Fibroblast of villous mesenchyme (primary cell): ENCODE results near the gene RNMT. TPM values are rescaled to one million over a fixed set of nuclear protein-coding genes. Genes with fewer than 3 reads are reported as not detected.
"Not testable (repeated sequence)": the region's sequence is repeated elsewhere in the genome, so short reads cannot be mapped to it uniquely, and the experiment has no call there.

Source experiments
- DNase-seq: peaks from one replicate; pipeline ENCODE4 v3.0.0-alpha.2; 2010; ENCODE audit warnings: low read depth
- H3K4me3 ChIP-seq: 2 replicates; pipeline ENCODE4 v1.5.1; 2011; ENCODE audit warnings: low read depth, mild to moderate bottlenecking, low read length
- total RNA-seq: library from RNA; depleted of rRNA; stranded (reverse); fragments of >200 nt; gene quantifications from 2 replicates; pipeline ENCODE4 v1.2.3, GENCODE V29; 2012
- TF ChIP-seq, protein P1 (sequence below): IDR thresholded peaks from 2 replicates; pipeline ENCODE4 v1.5.1; 2012; ENCODE audit warnings: low read depth, mild to moderate bottlenecking, low read length; ENCODE audit not compliant: insufficient read depth

The RNMT gene
- total RNA-seq, 1 donor = 25.5 TPM

GRCh38 chr18:13745696-13746095 is 19.2 kb downstream of the RNMT start:
- no peak for DNase-seq
- no peak overlapping the region for H3K4me3 ChIP-seq
- TF ChIP-seq, protein P1, sequence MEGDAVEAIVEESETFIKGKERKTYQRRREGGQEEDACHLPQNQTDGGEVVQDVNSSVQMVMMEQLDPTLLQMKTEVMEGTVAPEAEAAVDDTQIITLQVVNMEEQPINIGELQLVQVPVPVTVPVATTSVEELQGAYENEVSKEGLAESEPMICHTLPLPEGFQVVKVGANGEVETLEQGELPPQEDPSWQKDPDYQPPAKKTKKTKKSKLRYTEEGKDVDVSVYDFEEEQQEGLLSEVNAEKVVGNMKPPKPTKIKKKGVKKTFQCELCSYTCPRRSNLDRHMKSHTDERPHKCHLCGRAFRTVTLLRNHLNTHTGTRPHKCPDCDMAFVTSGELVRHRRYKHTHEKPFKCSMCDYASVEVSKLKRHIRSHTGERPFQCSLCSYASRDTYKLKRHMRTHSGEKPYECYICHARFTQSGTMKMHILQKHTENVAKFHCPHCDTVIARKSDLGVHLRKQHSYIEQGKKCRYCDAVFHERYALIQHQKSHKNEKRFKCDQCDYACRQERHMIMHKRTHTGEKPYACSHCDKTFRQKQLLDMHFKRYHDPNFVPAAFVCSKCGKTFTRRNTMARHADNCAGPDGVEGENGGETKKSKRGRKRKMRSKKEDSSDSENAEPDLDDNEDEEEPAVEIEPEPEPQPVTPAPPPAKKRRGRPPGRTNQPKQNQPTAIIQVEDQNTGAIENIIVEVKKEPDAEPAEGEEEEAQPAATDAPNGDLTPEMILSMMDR = no peak

- no peak overlapping the region for H3K4me3 ChIP-seq
- no peak for DNase-seq
- TF ChIP-seq, protein P1 = no peak
These were observed 20.2 kb downstream of the RNMT start for GRCh38 chr18:13746633-13747032.

DNA sequence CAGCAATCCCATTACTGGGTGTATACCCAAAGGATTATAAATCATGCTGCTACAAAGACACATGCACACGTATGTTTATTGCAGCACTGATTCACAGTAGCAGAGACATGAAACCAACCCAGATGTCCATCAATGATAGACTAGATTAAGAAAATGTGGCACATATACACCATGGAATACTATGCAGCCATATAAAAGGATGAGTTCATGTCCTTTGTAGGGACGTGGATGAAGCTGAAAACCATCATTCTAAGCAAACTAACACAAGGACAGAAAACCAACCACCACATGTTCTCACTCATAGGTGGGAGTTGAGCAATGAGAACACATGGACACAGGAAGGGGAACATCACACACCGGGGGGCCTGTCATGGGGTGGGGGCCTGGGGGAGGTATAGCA is 25.1 kb downstream of the RNMT start:
- H3K4me3 ChIP-seq, DNase-seq: not testable (repeated sequence)

DNA sequence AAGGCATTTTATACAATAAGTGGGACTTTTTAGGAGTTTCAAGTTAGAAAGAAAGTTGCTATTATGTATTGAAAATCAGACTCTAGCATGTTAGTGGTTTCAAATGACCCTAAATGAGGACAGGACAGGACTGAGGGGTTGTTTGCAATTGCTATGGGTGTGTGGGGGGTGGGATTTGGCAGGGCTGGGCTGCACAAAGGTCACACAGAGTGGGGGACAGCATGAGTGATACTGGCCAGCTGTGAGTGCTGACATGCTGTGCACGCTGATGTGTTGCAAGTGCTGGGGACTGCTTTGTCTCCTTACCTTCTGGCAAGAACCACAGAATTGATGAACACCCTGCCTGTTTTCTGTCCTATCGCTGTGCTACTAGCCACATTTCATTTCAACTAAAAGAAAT is 29.8 kb downstream of the RNMT start:
- no peak overlapping the region for H3K4me3 ChIP-seq
- TF ChIP-seq, protein P1 = no peak
- no peak for DNase-seq

GRCh38 chr18:13756671-13757070 is 30.2 kb downstream of the RNMT start:
- TF ChIP-seq, protein P1 = no peak
- no peak overlapping the region for H3K4me3 ChIP-seq
- DNase-seq = no peak

DNA sequence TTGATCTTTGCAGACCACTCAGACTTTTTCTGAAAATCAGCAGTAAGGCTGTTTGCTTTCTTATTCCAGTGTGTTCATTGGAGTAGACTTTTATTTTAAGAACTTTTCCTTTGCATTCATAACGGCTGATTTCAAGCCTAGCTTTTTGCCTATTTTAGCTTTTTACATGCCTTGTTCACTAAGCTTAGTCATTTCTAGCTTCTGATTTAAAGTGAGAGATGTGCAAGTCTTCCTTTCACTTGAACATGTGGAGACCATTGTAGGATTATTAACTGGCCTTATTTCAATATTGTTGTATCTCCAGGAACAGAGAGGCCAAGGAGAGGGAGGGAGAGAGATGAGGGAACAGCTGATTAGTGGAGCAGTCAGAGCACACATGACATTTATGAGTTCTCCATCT is 32.1 kb downstream of the RNMT start:
- TF ChIP-seq, protein P1 = no peak
- no peak overlapping the region for H3K4me3 ChIP-seq
- no peak for DNase-seq

DNA sequence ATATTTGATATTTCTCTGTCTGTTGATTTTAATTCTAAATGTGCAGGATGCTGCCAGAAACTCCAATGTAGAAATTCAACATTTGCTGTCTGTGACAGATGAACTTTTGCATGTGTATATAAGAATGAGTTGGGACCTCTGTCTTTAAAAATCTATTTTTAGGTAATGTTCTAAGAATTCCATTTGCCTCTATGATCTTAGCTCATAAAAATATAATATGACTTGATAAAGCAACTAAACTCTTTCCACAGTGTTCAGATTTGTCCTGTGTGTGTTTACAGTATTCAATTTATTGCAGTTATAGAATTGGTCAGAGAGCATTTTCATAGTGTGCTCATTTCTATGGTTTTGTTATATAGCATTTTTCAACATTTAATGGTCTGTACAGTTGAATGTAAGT is 33.6 kb downstream of the RNMT start:
- DNase-seq = no peak
- TF ChIP-seq, protein P1 = no peak
- H3K4me3 ChIP-seq = no peak overlapping the region
